GM12892 (cell line): ENCODE data around the gene STYK1.

Experiments
- POLR2A ChIP-seq: IDR thresholded peaks from 2 replicates; pipeline ENCODE4 v1.6.1; 2011; ENCODE audit warnings: low read depth, low read length, control low read depth
- POLR2AphosphoS5 ChIP-seq: IDR thresholded peaks from 2 replicates; pipeline ENCODE4 v1.6.1; 2011; ENCODE audit warnings: low read depth, low read length, control low read depth
- TAF1 ChIP-seq: IDR thresholded peaks from 2 replicates; pipeline ENCODE4 v1.6.1; 2011; ENCODE audit warnings: low read depth, mild to moderate bottlenecking, control low read depth, low read length, borderline replicate concordance

DNA sequence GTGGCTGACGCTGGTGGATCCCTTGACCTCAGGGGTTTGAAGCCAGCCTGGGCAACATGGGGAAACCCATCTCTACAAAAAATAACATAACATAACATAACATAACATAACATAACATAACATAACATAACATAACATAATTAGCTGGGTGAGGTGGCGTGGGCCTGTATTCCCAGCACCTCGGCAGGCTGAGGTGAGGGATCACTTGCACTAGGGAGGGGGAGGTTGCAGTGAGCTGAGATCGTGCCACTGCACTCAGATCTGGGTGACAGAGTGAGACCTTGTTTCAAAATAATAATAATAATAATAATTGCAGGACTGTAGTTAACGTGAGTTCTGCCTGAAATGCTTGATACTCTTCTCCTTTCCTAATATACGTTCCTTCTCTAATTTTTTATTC is 61.7 kb downstream of the STYK1 start:
- TF ChIP-seq TAF1 (no peak), POLR2AphosphoS5 (no peak), POLR2A (no peak)
